GM06990 (cell line): Measurements from ENCODE around the gene CASZ1.
A peak's percentile ranks its signal among the peaks of the same experiment; 100 is the strongest.

ENCODE experiments used
- DNase-seq: peaks from one replicate; pipeline ENCODE4 v3.0.0-alpha.2; 2011; ENCODE audit not compliant: insufficient read length; ENCODE audit errors: extremely low read depth
- H3K27me3 ChIP-seq: replicated peaks from 2 replicates; pipeline ENCODE4 v1.6.0; 2011; ENCODE audit warnings: low read length; ENCODE audit not compliant: control insufficient read depth, insufficient read depth
- H3K36me3 ChIP-seq: 2 replicates; pipeline ENCODE4 v1.5.1; 2011; ENCODE audit warnings: low read length; ENCODE audit not compliant: control insufficient read depth, insufficient read depth
- H3K4me3 ChIP-seq: replicated peaks from 2 replicates; pipeline ENCODE4 v1.5.1; 2011; ENCODE audit warnings: low read depth, mild to moderate bottlenecking, control low read depth, low read length
- TF ChIP-seq, protein P1 (sequence below): IDR thresholded peaks from 2 replicates; pipeline ENCODE4 v1.5.1; 2011; ENCODE audit warnings: low read length, control low read depth, mild to moderate bottlenecking, inconsistent platforms; ENCODE audit not compliant: insufficient read depth, poor library complexity, severe bottlenecking

Gene CASZ1

DNA sequence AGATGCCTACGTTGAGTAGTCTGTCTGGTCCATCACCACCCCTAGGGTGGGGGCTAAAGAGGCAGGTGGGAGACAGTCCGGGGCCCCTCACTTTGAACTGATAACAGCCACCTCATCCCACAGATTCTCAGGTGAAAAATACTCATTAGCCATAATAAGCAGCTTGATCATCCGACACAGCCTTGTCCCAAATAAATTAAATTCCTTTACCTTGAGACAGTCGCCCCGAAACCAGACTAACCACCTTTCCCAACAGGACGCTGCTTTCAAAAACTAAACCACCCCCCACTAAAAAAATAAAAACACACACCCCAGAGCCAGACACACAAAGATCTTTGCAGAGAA lies 103.3 kb downstream of the CASZ1 start:
- Histone ChIP-seq H3K36me3 (no peaks in the 10 kb centered on the region), H3K4me3 (peak overlapping the region; percentile 78), H3K27me3 (no peaks in the 10 kb centered on the region; the same call in 1 of the 2 replicates)
- DNase-seq, result no peak
- TF ChIP-seq, protein P1, sequence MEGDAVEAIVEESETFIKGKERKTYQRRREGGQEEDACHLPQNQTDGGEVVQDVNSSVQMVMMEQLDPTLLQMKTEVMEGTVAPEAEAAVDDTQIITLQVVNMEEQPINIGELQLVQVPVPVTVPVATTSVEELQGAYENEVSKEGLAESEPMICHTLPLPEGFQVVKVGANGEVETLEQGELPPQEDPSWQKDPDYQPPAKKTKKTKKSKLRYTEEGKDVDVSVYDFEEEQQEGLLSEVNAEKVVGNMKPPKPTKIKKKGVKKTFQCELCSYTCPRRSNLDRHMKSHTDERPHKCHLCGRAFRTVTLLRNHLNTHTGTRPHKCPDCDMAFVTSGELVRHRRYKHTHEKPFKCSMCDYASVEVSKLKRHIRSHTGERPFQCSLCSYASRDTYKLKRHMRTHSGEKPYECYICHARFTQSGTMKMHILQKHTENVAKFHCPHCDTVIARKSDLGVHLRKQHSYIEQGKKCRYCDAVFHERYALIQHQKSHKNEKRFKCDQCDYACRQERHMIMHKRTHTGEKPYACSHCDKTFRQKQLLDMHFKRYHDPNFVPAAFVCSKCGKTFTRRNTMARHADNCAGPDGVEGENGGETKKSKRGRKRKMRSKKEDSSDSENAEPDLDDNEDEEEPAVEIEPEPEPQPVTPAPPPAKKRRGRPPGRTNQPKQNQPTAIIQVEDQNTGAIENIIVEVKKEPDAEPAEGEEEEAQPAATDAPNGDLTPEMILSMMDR, result no peak

DNA sequence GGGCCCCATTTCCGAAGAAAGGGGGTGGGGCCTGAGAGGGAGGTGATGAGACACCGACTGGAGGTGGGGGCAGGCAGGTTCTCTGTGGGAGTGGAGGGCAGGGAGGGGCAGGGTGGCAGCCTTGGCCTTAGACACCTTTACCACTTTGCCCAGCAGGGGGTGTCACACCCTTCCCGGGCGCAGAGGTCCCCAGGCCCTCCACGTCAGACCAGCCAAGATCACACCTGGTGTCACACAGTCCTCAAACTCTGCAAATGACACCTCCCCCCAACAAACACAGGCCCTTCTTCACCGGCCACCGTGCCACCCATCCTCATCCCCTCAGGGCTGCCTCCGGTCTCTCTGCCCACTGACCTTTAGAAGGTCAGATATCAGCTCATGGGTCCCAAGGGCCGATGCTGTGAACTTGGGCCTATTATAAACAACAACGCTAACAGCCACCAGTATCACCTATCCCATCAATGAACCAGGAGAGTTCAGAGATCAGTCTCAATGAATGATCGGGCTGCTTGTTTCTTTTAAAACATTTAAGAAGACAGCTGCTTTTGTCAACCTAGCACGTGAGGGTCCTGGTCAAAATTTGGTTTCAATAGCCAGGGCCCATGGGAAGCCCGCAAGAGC lies 103.9 kb downstream of the CASZ1 start:
- Histone ChIP-seq H3K27me3 (no peaks in the 10 kb centered on the region; the same call in 1 of the 2 replicates), H3K36me3 (no peaks in the 10 kb centered on the region), H3K4me3 (peak overlapping the region; percentile 78)
- DNase-seq, result peak; percentile 68
- TF ChIP-seq, protein P1, result peak; percentile 77

- H3K4me3 ChIP-seq, result no peak overlapping the region
- H3K36me3 ChIP-seq, result no peaks in the 10 kb centered on the region
- H3K27me3 ChIP-seq, result no peaks in the 10 kb centered on the region; the same call in 1 of the 2 replicates
- no peak for DNase-seq
- TF ChIP-seq, protein P1, result no peak
Observed at GRCh38 chr1:10691740-10692125, 104.7 kb downstream of the CASZ1 start.

DNA sequence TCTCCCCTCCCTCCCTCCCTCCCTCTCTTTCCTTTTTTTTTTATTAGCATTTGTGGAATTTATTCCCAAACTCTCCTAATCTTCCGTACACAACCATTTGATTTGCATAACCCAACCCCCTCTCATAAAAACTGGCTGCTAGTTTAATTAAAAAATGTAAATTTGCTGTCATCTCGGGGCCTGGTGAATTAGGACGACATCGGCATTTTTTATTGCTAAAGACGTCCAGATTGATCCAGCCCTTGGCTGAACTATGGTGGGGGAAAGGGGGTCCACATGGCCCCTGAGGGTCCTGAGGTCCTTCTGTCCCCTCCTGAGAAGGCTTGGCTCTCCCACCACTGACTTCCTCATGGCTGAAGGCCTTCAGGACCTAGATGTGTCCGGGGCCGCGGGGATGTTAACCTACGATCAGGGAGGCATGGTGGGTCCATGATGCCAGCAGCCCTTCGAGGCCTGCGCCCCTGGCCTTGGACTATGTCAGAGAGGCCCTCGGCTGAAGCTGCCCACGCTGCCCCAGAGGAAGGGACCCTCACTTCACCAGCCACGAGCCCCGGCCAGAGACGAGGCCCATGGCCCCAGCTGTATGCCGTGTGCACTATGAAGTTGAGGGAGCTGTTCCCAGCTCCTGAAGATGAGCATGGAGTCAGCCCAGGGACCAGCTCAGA lies 105.2 kb downstream of the CASZ1 start:
- Histone ChIP-seq H3K36me3 (no peaks in the 10 kb centered on the region), H3K4me3 (no peak overlapping the region), H3K27me3 (no peaks in the 10 kb centered on the region)
- no peak for DNase-seq
- TF ChIP-seq, protein P1, result no peak

- no peaks in the 10 kb centered on the region for H3K27me3 ChIP-seq
- no peak for DNase-seq
- no peaks in the 10 kb centered on the region; the same call in 1 of the 2 replicates for H3K36me3 ChIP-seq
- H3K4me3 ChIP-seq, result no peak overlapping the region
- TF ChIP-seq, protein P1, result no peak
Observed at GRCh38 chr1:10690484-10690883, 106.0 kb downstream of the CASZ1 start.
